Endodermal cell (in vitro differentiated cells): Measurements from ENCODE around the gene SUSD2. TPM values are rescaled to one million over a fixed set of nuclear protein-coding genes. Genes with fewer than 3 reads are reported as not detected.

Source experiments
- DNase-seq: peaks from one replicate; pipeline ENCODE4 v3.0.0-alpha.2; 2017
- H3K27ac ChIP-seq: 2 replicates; pipeline ENCODE4 v1.5.1; 2013; ENCODE audit warnings: mild to moderate bottlenecking, low read depth, low read length, moderate library complexity
- H3K27me3 ChIP-seq: 2 replicates; pipeline ENCODE4 v1.6.1; 2013; ENCODE audit warnings: mild to moderate bottlenecking, low read length, moderate library complexity; ENCODE audit not compliant: insufficient read depth, control insufficient read depth, poor library complexity, severe bottlenecking
- H3K36me3 ChIP-seq: 2 replicates; pipeline ENCODE4 v1.7.0; 2013; ENCODE audit warnings: mild to moderate bottlenecking, low read length, moderate library complexity; ENCODE audit not compliant: control insufficient read depth, insufficient read depth
- H3K4me1 ChIP-seq: one replicate; pipeline ENCODE4 v1.7.0; 2013; ENCODE audit warnings: low read length; ENCODE audit not compliant: control insufficient read depth, insufficient read depth
- H3K4me3 ChIP-seq: 2 replicates; pipeline ENCODE4 v1.5.1; 2013; ENCODE audit warnings: mild to moderate bottlenecking, low read length, moderate library complexity
- H3K9ac ChIP-seq: 2 replicates; pipeline ENCODE4 v1.6.1; 2013; ENCODE audit warnings: mild to moderate bottlenecking, low read length, moderate library complexity; ENCODE audit not compliant: poor library complexity, severe bottlenecking; ENCODE audit errors: extremely low read depth
- H3K9me3 ChIP-seq: 2 replicates; pipeline ENCODE4 v1.6.1; 2013; ENCODE audit warnings: mild to moderate bottlenecking, low read length, moderate library complexity; ENCODE audit not compliant: control insufficient read depth
- H3K27ac Mint-ChIP-seq: 2 replicates; pipeline ENCODE4 v1.8.0; 2020; ENCODE audit warnings: mixed read lengths
- H3K27me3 Mint-ChIP-seq: 2 replicates; pipeline ENCODE4 v1.8.0; 2021; ENCODE audit warnings: mild to moderate bottlenecking, mixed read lengths; ENCODE audit not compliant: insufficient read depth
- H3K36me3 Mint-ChIP-seq: 2 replicates; pipeline ENCODE4 v1.8.0; 2020; ENCODE audit warnings: low read depth, mixed read lengths
- H3K4me1 Mint-ChIP-seq: 2 replicates; pipeline ENCODE4 v1.8.0; 2020; ENCODE audit warnings: mixed read lengths
- H3K4me3 Mint-ChIP-seq: 2 replicates; pipeline ENCODE4 v1.8.0; 2020; ENCODE audit warnings: mild to moderate bottlenecking, moderate library complexity, mixed read lengths
- H3K9me3 Mint-ChIP-seq: 2 replicates; pipeline ENCODE4 v1.8.0; 2020; ENCODE audit warnings: mild to moderate bottlenecking, mixed read lengths
- WGBS, 2 experiments: methylation state at CpG; one replicate each; pipeline versions ENCODE4 v1.1.5 to v1.1.7; 2013; ENCODE audit warnings: missing lambda C conversion rate in 2 of 2, mixed read lengths in 1 of 2; ENCODE audit not compliant: insufficient coverage in 1 of 2, insufficient read length in 1 of 2; 5-methylcytosine and 5-hydroxymethylcytosine counted together
- total RNA-seq, 2 donors: library from RNA; stranded (reverse); fragmentation: NEBNext Ultra II Directional in 1 of 2; extraction: Animal tissue kit (Norgen Biotek cat#: 25700) in 1 of 2; gene quantifications; 2 replicates in 1 of 2; 3 replicates in 1 of 2; pipeline ENCODE4 v1.2.1, GENCODE V29; 2021
- TF ChIP-seq, protein P1 (sequence below): fragments of 200-600 bp; sonication (generic); conservative IDR thresholded peaks from 2 replicates; pipeline ENCODE4 v1.5.0; 2021; ENCODE audit warnings: antibody characterized with exemption, mild to moderate bottlenecking

Gene SUSD2
- total RNA-seq, 2 donors from 2014 or later = 0.40 to 1.6 TPM

DNA sequence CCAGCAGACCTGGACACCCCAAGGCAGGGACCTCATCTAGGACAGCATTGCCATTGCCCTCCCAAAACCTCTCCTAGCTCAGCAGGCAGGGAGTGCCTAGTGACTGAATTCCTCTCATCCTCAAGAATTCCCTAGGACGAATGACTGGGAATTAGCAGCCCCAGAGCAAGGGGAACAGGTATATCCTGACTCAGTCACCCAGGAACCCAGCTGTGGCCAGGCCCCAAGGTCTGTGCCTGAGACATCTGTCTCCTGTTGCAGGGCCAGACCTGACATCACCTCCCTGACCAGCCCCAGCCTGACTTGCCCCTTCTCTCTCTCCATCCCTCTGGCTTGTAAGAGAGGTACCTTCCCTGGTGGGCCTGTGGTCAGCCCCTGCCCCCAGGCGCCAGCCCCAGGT lies 39.0 kb upstream of the SUSD2 start:
- H3K9me3 ChIP-seq = no peaks in the 10 kb centered on the region
- H3K27ac Mint-ChIP-seq = peak overlapping the region; percentile 44
- H3K4me3 ChIP-seq = no peak overlapping the region
- no peak overlapping the region for H3K9ac ChIP-seq
- WGBS, 2 experiments = 87 to 89% methylated on average over 1 to 2 of the region's 2 CpGs
- H3K36me3 Mint-ChIP-seq = peaks cover 21% of the 10 kb centered on the region
- H3K4me3 Mint-ChIP-seq = no peak overlapping the region
- TF ChIP-seq, protein P1, sequence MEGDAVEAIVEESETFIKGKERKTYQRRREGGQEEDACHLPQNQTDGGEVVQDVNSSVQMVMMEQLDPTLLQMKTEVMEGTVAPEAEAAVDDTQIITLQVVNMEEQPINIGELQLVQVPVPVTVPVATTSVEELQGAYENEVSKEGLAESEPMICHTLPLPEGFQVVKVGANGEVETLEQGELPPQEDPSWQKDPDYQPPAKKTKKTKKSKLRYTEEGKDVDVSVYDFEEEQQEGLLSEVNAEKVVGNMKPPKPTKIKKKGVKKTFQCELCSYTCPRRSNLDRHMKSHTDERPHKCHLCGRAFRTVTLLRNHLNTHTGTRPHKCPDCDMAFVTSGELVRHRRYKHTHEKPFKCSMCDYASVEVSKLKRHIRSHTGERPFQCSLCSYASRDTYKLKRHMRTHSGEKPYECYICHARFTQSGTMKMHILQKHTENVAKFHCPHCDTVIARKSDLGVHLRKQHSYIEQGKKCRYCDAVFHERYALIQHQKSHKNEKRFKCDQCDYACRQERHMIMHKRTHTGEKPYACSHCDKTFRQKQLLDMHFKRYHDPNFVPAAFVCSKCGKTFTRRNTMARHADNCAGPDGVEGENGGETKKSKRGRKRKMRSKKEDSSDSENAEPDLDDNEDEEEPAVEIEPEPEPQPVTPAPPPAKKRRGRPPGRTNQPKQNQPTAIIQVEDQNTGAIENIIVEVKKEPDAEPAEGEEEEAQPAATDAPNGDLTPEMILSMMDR = no peak
- H3K4me1 ChIP-seq = peaks cover 16% of the 10 kb centered on the region
- no peak for DNase-seq
- no peaks in the 10 kb centered on the region for H3K9me3 Mint-ChIP-seq
- H3K4me1 Mint-ChIP-seq = peaks cover 10% of the 10 kb centered on the region
- H3K27ac ChIP-seq = no peak overlapping the region
- H3K27me3 Mint-ChIP-seq = no peaks in the 10 kb centered on the region
- H3K36me3 ChIP-seq = peaks cover 16% of the 10 kb centered on the region
- H3K27me3 ChIP-seq = no peaks in the 10 kb centered on the region

- WGBS, 2 experiments = 97 to 100% methylated on average over 2 to 3 of the region's 3 CpGs
- peaks cover 10% of the 10 kb centered on the region for H3K4me1 Mint-ChIP-seq
- H3K36me3 Mint-ChIP-seq = peaks cover 17% of the 10 kb centered on the region
- no peaks in the 10 kb centered on the region for H3K9me3 Mint-ChIP-seq
- Histone ChIP-seq H3K9me3 (no peaks in the 10 kb centered on the region), H3K4me3 (no peak overlapping the region), H3K4me1 (peaks cover 16% of the 10 kb centered on the region), H3K36me3 (peaks cover 20% of the 10 kb centered on the region), H3K27ac (no peak overlapping the region), H3K27me3 (no peaks in the 10 kb centered on the region), H3K9ac (no peak overlapping the region)
- no peaks in the 10 kb centered on the region for H3K27me3 Mint-ChIP-seq
- DNase-seq = no peak
- no peak overlapping the region for H3K4me3 Mint-ChIP-seq
- no peak overlapping the region for H3K27ac Mint-ChIP-seq
- TF ChIP-seq, protein P1 = no peak
These were observed 38.5 kb upstream of the SUSD2 start for GRCh38 chr22:24142831-24143230.

- no peak overlapping the region for H3K9ac ChIP-seq
- peaks cover 12% of the 10 kb centered on the region for H3K36me3 ChIP-seq
- 92 to 100% methylated on average over 1 of the region's 1 CpG for WGBS, 2 experiments
- Mint-ChIP-seq H3K36me3 (peaks cover 4% of the 10 kb centered on the region), H3K4me3 (no peak overlapping the region), H3K9me3 (no peaks in the 10 kb centered on the region), H3K4me1 (peaks cover 10% of the 10 kb centered on the region), H3K27ac (peak overlapping the region; percentile 27), H3K27me3 (no peaks in the 10 kb centered on the region)
- no peak overlapping the region for H3K4me3 ChIP-seq
- no peak for DNase-seq
- H3K4me1 ChIP-seq = peaks cover 16% of the 10 kb centered on the region
- H3K9me3 ChIP-seq = no peaks in the 10 kb centered on the region
- TF ChIP-seq, protein P1 = no peak
- no peaks in the 10 kb centered on the region for H3K27me3 ChIP-seq
- no peak overlapping the region for H3K27ac ChIP-seq
These were observed 37.1 kb upstream of the SUSD2 start for GRCh38 chr22:24144056-24144777.
